ENCODE data around the gene ORC1.
A peak's percentile ranks its signal among the peaks of the same experiment; 100 is the strongest.

The ORC1 gene

GRCh38 chr1:52341655-52342260 is 62.5 kb downstream of the ORC1 start:
- peaks cover 25% of the 10 kb centered on the region for H3K36me3 ChIP-seq (ENCODE audit: control insufficient read depth, insufficient read depth, low read length, severe bottlenecking)
- H3K4me1 ChIP-seq (ENCODE audit: control insufficient read depth, insufficient read depth, low read length), result peaks cover 2% of the 10 kb centered on the region
- no peak for DNase-seq (ENCODE audit: low read depth)
- H3K9me3 ChIP-seq (ENCODE audit: control insufficient read depth, low read length), result no peaks in the 10 kb centered on the region
- H3K27me3 ChIP-seq (replicated peaks; ENCODE audit: control insufficient read depth, insufficient read depth, low read length), result no peaks in the 10 kb centered on the region
- H3K9ac ChIP-seq (ENCODE audit: low read length), result no peak overlapping the region
- no peak overlapping the region for H3K4me3 ChIP-seq (ENCODE audit: low read length)

- no peaks in the 10 kb centered on the region for H3K9me3 ChIP-seq (ENCODE audit: control insufficient read depth, low read length)
- no peak for DNase-seq (ENCODE audit: low read depth)
- no peak overlapping the region for H3K4me3 ChIP-seq (ENCODE audit: low read length)
- H3K4me1 ChIP-seq (ENCODE audit: control insufficient read depth, insufficient read depth, low read length), result peaks cover 2% of the 10 kb centered on the region
- peaks cover 30% of the 10 kb centered on the region for H3K36me3 ChIP-seq (ENCODE audit: control insufficient read depth, insufficient read depth, low read length, severe bottlenecking)
- H3K27me3 ChIP-seq (replicated peaks; ENCODE audit: control insufficient read depth, insufficient read depth, low read length), result no peaks in the 10 kb centered on the region
- H3K9ac ChIP-seq (ENCODE audit: low read length), result no peak overlapping the region
Measured at GRCh38 chr1:52337439-52337838, 66.8 kb downstream of the ORC1 start.

- Histone ChIP-seq H3K9me3 (ENCODE audit: control insufficient read depth, low read length) (no peaks in the 10 kb centered on the region), H3K9ac (ENCODE audit: low read length) (no peak overlapping the region), H3K27me3 (replicated peaks; ENCODE audit: control insufficient read depth, insufficient read depth, low read length) (no peaks in the 10 kb centered on the region), H3K4me1 (ENCODE audit: control insufficient read depth, insufficient read depth, low read length) (no peaks in the 10 kb centered on the region), H3K36me3 (ENCODE audit: control insufficient read depth, insufficient read depth, low read length, severe bottlenecking) (peaks cover 28% of the 10 kb centered on the region), H3K4me3 (ENCODE audit: low read length) (no peak overlapping the region)
- no peak for DNase-seq (ENCODE audit: low read depth)
Measured at GRCh38 chr1:52334906-52335528, 69.2 kb downstream of the ORC1 start.

DNA sequence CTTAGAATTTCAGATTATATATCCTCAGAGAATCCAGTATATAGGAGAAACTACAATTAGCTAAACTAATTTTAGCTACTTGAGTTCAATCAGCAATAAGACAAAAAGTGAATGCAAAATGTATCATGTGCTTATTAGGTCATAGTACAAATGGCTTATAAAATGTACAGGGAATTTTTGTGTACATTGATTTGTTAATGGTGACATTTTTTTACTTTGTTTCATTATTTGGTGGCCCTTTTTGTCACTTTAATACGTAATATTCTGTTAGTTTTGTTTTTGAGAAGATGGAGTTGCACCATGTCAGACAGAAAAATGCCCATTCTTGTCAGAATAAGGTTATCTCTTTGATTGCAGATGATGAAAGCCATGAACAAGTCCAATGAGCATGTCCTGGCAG is 71.8 kb downstream of the ORC1 start:
- Histone ChIP-seq H3K9me3 (ENCODE audit: control insufficient read depth, low read length) (no peaks in the 10 kb centered on the region), H3K27me3 (replicated peaks; ENCODE audit: control insufficient read depth, insufficient read depth, low read length) (no peaks in the 10 kb centered on the region), H3K36me3 (ENCODE audit: control insufficient read depth, insufficient read depth, low read length, severe bottlenecking) (peaks cover 16% of the 10 kb centered on the region), H3K9ac (ENCODE audit: low read length) (no peak overlapping the region), H3K4me3 (ENCODE audit: low read length) (no peak overlapping the region), H3K4me1 (ENCODE audit: control insufficient read depth, insufficient read depth, low read length) (no peaks in the 10 kb centered on the region)
- DNase-seq (ENCODE audit: low read depth), result no peak

GRCh38 chr1:52328615-52329014 is 75.6 kb downstream of the ORC1 start:
- Histone ChIP-seq H3K27me3 (replicated peaks; ENCODE audit: control insufficient read depth, insufficient read depth, low read length) (no peaks in the 10 kb centered on the region), H3K36me3 (ENCODE audit: control insufficient read depth, insufficient read depth, low read length, severe bottlenecking) (no peaks in the 10 kb centered on the region), H3K4me3 (ENCODE audit: low read length) (no peak overlapping the region), H3K9me3 (ENCODE audit: control insufficient read depth, low read length) (no peaks in the 10 kb centered on the region), H3K9ac (ENCODE audit: low read length) (no peak overlapping the region), H3K4me1 (ENCODE audit: control insufficient read depth, insufficient read depth, low read length) (no peaks in the 10 kb centered on the region)
- peak; percentile 16 for DNase-seq (ENCODE audit: low read depth)

- Histone ChIP-seq H3K27me3 (replicated peaks; ENCODE audit: control insufficient read depth, insufficient read depth, low read length) (no peaks in the 10 kb centered on the region), H3K4me1 (ENCODE audit: control insufficient read depth, insufficient read depth, low read length) (no peaks in the 10 kb centered on the region), H3K9ac (ENCODE audit: low read length) (no peak overlapping the region), H3K9me3 (ENCODE audit: control insufficient read depth, low read length) (no peaks in the 10 kb centered on the region), H3K4me3 (ENCODE audit: low read length) (no peak overlapping the region), H3K36me3 (ENCODE audit: control insufficient read depth, insufficient read depth, low read length, severe bottlenecking) (no peaks in the 10 kb centered on the region)
- no peak for DNase-seq (ENCODE audit: low read depth)
Measured at GRCh38 chr1:52325786-52326185, 78.4 kb downstream of the ORC1 start.

GRCh38 chr1:52323731-52324130 is 80.5 kb downstream of the ORC1 start:
- no peaks in the 10 kb centered on the region for H3K4me1 ChIP-seq (ENCODE audit: control insufficient read depth, insufficient read depth, low read length)
- no peaks in the 10 kb centered on the region for H3K36me3 ChIP-seq (ENCODE audit: control insufficient read depth, insufficient read depth, low read length, severe bottlenecking)
- H3K4me3 ChIP-seq (ENCODE audit: low read length), result no peak overlapping the region
- no peaks in the 10 kb centered on the region for H3K27me3 ChIP-seq (replicated peaks; ENCODE audit: control insufficient read depth, insufficient read depth, low read length)
- no peaks in the 10 kb centered on the region for H3K9me3 ChIP-seq (ENCODE audit: control insufficient read depth, low read length)
- no peak for DNase-seq (ENCODE audit: low read depth)
- H3K9ac ChIP-seq (ENCODE audit: low read length), result no peak overlapping the region
